Measurements from ENCODE around the gene MIEF1.

DNA sequence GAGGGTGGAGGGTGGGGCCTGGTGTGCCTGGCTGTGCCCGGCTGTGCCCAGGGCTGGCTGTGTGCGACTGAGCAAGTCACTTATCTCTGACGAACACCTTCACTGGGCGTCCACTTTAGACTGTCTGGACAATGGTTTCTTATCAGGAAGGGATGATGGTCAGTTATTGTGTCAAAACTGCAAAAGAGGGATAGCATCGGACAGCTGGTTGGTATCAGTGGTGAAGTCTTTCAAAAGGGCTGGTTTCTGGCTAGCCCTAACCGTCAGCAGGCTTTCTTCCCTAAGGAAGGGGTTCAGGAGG, 49.4 kb upstream of the MIEF1 start:
- TF ChIP-seq, protein P1, sequence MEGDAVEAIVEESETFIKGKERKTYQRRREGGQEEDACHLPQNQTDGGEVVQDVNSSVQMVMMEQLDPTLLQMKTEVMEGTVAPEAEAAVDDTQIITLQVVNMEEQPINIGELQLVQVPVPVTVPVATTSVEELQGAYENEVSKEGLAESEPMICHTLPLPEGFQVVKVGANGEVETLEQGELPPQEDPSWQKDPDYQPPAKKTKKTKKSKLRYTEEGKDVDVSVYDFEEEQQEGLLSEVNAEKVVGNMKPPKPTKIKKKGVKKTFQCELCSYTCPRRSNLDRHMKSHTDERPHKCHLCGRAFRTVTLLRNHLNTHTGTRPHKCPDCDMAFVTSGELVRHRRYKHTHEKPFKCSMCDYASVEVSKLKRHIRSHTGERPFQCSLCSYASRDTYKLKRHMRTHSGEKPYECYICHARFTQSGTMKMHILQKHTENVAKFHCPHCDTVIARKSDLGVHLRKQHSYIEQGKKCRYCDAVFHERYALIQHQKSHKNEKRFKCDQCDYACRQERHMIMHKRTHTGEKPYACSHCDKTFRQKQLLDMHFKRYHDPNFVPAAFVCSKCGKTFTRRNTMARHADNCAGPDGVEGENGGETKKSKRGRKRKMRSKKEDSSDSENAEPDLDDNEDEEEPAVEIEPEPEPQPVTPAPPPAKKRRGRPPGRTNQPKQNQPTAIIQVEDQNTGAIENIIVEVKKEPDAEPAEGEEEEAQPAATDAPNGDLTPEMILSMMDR (IDR thresholded peaks at IDR 0.05), result no peak
- TF ChIP-seq POLR2A (IDR thresholded peaks at IDR 0.05), result no peak
